SK-N-SH (cell line): Measurements from ENCODE around the gene SNX9.

Experiments
- RCOR1 ChIP-seq: fragments of 150-350 bp; IDR thresholded peaks from 2 replicates; pipeline ENCODE4 v1.6.1; 2017; ENCODE audit warnings: antibody characterized with exemption, low read length
- RXRA ChIP-seq: IDR thresholded peaks from 2 replicates; pipeline ENCODE4 v1.4.0; 2012; ENCODE audit warnings: low read depth, mild to moderate bottlenecking, borderline replicate concordance
- TCF12 ChIP-seq: IDR thresholded peaks from 2 replicates; pipeline ENCODE4 v1.4.0; 2012
- TF ChIP-seq, protein P1 (sequence below): fragments of 200-600 bp; sonication (generic); IDR thresholded peaks from 2 replicates; pipeline ENCODE4 v1.6.1; 2017; ENCODE audit warnings: antibody characterized with exemption, mild to moderate bottlenecking, moderate library complexity
- TF ChIP-seq, protein P2 (sequence below): IDR thresholded peaks from 2 replicates; pipeline ENCODE4 v1.4.0; 2012; ENCODE audit warnings: low read depth, borderline replicate concordance

DNA sequence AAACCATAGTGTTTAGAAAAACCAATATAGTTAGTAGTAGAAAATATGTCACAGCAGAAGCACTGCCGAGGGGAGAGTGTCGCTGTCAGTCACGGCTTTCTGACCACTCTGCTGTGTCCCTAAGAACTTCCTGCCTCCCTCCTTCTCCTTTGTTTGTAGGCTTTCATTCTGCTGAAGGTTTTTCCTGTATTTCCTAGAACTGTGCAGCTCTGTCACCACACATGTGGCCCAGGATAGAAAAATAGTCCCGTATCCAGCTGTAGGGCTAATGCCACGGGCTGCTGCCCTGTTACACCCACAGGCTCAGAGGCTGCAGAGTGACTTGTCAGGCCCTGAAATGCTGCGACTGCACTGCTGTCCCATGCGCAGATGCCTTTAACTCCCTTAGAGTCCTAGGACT is 106.0 kb downstream of the SNX9 start:
- TF ChIP-seq, protein P1, sequence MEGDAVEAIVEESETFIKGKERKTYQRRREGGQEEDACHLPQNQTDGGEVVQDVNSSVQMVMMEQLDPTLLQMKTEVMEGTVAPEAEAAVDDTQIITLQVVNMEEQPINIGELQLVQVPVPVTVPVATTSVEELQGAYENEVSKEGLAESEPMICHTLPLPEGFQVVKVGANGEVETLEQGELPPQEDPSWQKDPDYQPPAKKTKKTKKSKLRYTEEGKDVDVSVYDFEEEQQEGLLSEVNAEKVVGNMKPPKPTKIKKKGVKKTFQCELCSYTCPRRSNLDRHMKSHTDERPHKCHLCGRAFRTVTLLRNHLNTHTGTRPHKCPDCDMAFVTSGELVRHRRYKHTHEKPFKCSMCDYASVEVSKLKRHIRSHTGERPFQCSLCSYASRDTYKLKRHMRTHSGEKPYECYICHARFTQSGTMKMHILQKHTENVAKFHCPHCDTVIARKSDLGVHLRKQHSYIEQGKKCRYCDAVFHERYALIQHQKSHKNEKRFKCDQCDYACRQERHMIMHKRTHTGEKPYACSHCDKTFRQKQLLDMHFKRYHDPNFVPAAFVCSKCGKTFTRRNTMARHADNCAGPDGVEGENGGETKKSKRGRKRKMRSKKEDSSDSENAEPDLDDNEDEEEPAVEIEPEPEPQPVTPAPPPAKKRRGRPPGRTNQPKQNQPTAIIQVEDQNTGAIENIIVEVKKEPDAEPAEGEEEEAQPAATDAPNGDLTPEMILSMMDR: no peak
- TF ChIP-seq RCOR1: no peak
- no peak for TF ChIP-seq TCF12
- TF ChIP-seq RXRA: no peak
- TF ChIP-seq, protein P2, sequence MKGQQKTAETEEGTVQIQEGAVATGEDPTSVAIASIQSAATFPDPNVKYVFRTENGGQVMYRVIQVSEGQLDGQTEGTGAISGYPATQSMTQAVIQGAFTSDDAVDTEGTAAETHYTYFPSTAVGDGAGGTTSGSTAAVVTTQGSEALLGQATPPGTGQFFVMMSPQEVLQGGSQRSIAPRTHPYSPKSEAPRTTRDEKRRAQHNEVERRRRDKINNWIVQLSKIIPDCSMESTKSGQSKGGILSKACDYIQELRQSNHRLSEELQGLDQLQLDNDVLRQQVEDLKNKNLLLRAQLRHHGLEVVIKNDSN: no peak
